ENCODE measurements around the gene AHI1. TPM values are rescaled to one million over a fixed set of nuclear protein-coding genes. Genes with fewer than 3 reads are reported as not detected.

The AHI1 gene
- polyA plus RNA-seq, 1 donor (not counting 4 experiments of a cell fraction or from before 2014, with no cell fraction given): 7.0 TPM

DNA sequence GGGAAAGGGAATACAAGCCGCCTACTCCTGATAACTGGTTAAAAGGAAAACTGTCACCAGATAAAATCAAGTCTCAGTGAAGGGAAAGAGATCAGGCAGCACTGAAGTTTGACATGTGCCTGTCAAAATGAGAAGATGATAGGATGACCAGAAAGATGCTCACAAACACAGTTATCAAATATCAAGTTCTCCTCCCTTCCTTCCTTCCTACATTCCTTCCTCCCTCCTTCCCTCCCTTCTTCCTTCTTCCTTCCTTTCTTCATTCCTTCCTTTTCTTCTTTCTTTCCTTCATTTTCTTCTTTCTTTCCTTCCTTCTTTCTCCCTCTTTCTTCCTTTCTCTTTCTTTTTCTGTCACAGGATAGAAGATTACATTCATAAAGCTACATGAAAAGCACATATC lies 261.2 kb downstream of the AHI1 start:
- H3K4me1 ChIP-seq (ENCODE audit: control insufficient read depth, extremely low read depth, insufficient read depth, low read length): no peaks in the 10 kb centered on the region
- H4K20me1 ChIP-seq (ENCODE audit: control insufficient read depth, extremely low read depth, insufficient read depth, low read length): no peaks in the 10 kb centered on the region
- no peak overlapping the region for H3K9ac ChIP-seq (ENCODE audit: control insufficient read depth, extremely low read depth, insufficient read depth, low read length)
- dilution Hi-C loops (cut with MboI; ENCODE audit: extremely low pct_ligation_motif_present, low sequenced_read_pairs): no loop called here
- H3K4me3 ChIP-seq (ENCODE audit: control insufficient read depth in 2 of 3, extremely low read depth in 1 of 3, insufficient read depth in 2 of 3, low read depth in 1 of 3, low read length in 3 of 3): no peak overlapping the region
- no peak overlapping the region for H2AFZ ChIP-seq (ENCODE audit: control insufficient read depth, low read length)
- no peak for FAIRE-seq
- no peaks in the 10 kb centered on the region for H3K9me1 ChIP-seq (ENCODE audit: control insufficient read depth, extremely low read depth, insufficient read depth, low read length)
- no peaks in the 10 kb centered on the region for H3K27me3 ChIP-seq (ENCODE audit: control insufficient read depth, extremely low read depth, insufficient read depth, low read length)
- H3K27ac ChIP-seq (ENCODE audit: control insufficient read depth, insufficient read depth, low read length): no peak overlapping the region
- no peaks in the 10 kb centered on the region for H3K9me3 ChIP-seq (ENCODE audit: control insufficient read depth, low read depth, low read length)
- no peaks in the 10 kb centered on the region for H3K36me3 ChIP-seq (ENCODE audit: control insufficient read depth in 2 of 2, extremely low read depth in 1 of 2, insufficient read depth in 2 of 2, low read length in 2 of 2)
- no peak overlapping the region for H3K4me2 ChIP-seq (ENCODE audit: control insufficient read depth, extremely low read depth, insufficient read depth, low read depth, low read length)
- DNase-seq (ENCODE audit: low read depth, low spot score): no peak
- TF ChIP-seq EZH2 (IDR thresholded peaks at IDR 0.05; ENCODE audit: low read length): no peak
- TF ChIP-seq, protein P1, sequence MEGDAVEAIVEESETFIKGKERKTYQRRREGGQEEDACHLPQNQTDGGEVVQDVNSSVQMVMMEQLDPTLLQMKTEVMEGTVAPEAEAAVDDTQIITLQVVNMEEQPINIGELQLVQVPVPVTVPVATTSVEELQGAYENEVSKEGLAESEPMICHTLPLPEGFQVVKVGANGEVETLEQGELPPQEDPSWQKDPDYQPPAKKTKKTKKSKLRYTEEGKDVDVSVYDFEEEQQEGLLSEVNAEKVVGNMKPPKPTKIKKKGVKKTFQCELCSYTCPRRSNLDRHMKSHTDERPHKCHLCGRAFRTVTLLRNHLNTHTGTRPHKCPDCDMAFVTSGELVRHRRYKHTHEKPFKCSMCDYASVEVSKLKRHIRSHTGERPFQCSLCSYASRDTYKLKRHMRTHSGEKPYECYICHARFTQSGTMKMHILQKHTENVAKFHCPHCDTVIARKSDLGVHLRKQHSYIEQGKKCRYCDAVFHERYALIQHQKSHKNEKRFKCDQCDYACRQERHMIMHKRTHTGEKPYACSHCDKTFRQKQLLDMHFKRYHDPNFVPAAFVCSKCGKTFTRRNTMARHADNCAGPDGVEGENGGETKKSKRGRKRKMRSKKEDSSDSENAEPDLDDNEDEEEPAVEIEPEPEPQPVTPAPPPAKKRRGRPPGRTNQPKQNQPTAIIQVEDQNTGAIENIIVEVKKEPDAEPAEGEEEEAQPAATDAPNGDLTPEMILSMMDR (optimal IDR thresholded peaks at IDR 0.05 in 1 of 3, IDR thresholded peaks at IDR 0.05 in 1 of 3, conservative IDR thresholded peaks at IDR 0.05 in 1 of 3; ENCODE audit: extremely low read depth in 1 of 3, insufficient read depth in 2 of 3, low read length in 3 of 3): no peak
- no peaks in the 10 kb centered on the region for H3K79me2 ChIP-seq (ENCODE audit: control insufficient read depth, insufficient read depth, low read length)

DNA sequence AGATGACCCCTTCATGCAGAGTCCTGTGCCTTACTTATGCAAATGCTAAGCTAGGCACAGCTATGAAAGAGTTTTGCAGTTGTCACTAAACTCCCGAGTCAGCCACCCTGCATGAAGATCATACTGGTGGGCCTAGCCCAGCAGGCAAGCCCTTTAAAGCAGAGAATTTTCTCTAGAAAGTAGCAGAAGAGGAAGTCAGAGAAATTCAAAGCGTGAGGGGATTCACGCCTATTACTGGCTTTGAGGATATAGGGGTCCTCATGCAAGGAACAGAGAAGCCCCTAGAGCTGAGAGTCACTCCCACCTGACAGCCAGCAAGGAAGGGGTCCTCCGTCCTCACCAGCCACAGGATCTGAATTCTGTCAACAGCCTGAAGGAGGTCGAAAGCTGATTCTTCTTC lies 261.8 kb downstream of the AHI1 start:
- Histone ChIP-seq H3K4me1 (ENCODE audit: control insufficient read depth, extremely low read depth, insufficient read depth, low read length) (no peaks in the 10 kb centered on the region), H2AFZ (ENCODE audit: control insufficient read depth, low read length) (no peak overlapping the region), H3K27me3 (ENCODE audit: control insufficient read depth, extremely low read depth, insufficient read depth, low read length) (no peaks in the 10 kb centered on the region), H4K20me1 (ENCODE audit: control insufficient read depth, extremely low read depth, insufficient read depth, low read length) (no peaks in the 10 kb centered on the region), H3K36me3 (ENCODE audit: control insufficient read depth in 2 of 2, extremely low read depth in 1 of 2, insufficient read depth in 2 of 2, low read length in 2 of 2) (no peaks in the 10 kb centered on the region), H3K79me2 (ENCODE audit: control insufficient read depth, insufficient read depth, low read length) (no peaks in the 10 kb centered on the region), H3K9me3 (ENCODE audit: control insufficient read depth, low read depth, low read length) (no peaks in the 10 kb centered on the region), H3K4me2 (ENCODE audit: control insufficient read depth, extremely low read depth, insufficient read depth, low read depth, low read length) (no peak overlapping the region), H3K27ac (ENCODE audit: control insufficient read depth, insufficient read depth, low read length) (no peak overlapping the region), H3K4me3 (ENCODE audit: control insufficient read depth in 2 of 3, extremely low read depth in 1 of 3, insufficient read depth in 2 of 3, low read depth in 1 of 3, low read length in 3 of 3) (no peak overlapping the region), H3K9me1 (ENCODE audit: control insufficient read depth, extremely low read depth, insufficient read depth, low read length) (no peaks in the 10 kb centered on the region), H3K9ac (ENCODE audit: control insufficient read depth, extremely low read depth, insufficient read depth, low read length) (no peak overlapping the region)
- dilution Hi-C loops (cut with MboI; ENCODE audit: extremely low pct_ligation_motif_present, low sequenced_read_pairs): no loop called here
- FAIRE-seq: no peak
- no peak for DNase-seq (ENCODE audit: low read depth, low spot score)
- TF ChIP-seq EZH2 (IDR thresholded peaks at IDR 0.05; ENCODE audit: low read length): no peak
- TF ChIP-seq, protein P1 (optimal IDR thresholded peaks at IDR 0.05 in 1 of 3, IDR thresholded peaks at IDR 0.05 in 1 of 3, conservative IDR thresholded peaks at IDR 0.05 in 1 of 3; ENCODE audit: extremely low read depth in 1 of 3, insufficient read depth in 2 of 3, low read length in 3 of 3): no peak

Data from keratinocyte (primary cell).